Sciatic nerve (tissue), 2 donors: Measurements from ENCODE around the gene FIBCD1. TPM values are rescaled to one million over a fixed set of nuclear protein-coding genes. Genes with fewer than 3 reads are reported as not detected.

ENCODE experiments used
- ATAC-seq: fragments of 200-7000 bp; cut with Tn5 transposase; one replicate; pipeline ENCODE4 v1.9.1; 2020; ENCODE audit warnings: mild to moderate bottlenecking, moderate library complexity
- DNase-seq: peaks from one replicate; pipeline ENCODE4 v3.0.0-alpha.2; 2020; ENCODE audit warnings: low spot score
- intact Hi-C: fragments of 100-400 bp; cut with DNase I; formaldehyde crosslinking; loops from one replicate; pipeline ENCODE4 v1.14.2; 2022
- total RNA-seq: library from RNA; stranded (reverse); fragmentation: NEBNext Ultra II Directional; extraction: Animal tissue kit (Norgen Biotek cat#: 25700); gene quantifications from one replicate; pipeline ENCODE4 v1.2.1, GENCODE V29; 2021
- donor health status: DM: no; HTN: no; CAD: no.
- donor health status: DM: no; HTN: no; CAD: no.

FIBCD1 gene
- total RNA-seq, 1 donor from 2014 or later: not detected

- DNase-seq (no peak), ATAC-seq (no peak)
- intact Hi-C loops: no loop called here
These were observed 58.3 kb downstream of the FIBCD1 start for GRCh38 chr9:130880599-130881220.

- intact Hi-C loops: no loop called here
- ATAC-seq (no peak), DNase-seq (no peak)
These were observed 59.1 kb downstream of the FIBCD1 start for GRCh38 chr9:130879863-130880411.

- ATAC-seq: no peak
- intact Hi-C loops: no loop called here
- no peak for DNase-seq
These were observed 60.8 kb downstream of the FIBCD1 start for GRCh38 chr9:130878295-130878694.

- intact Hi-C loops: no loop called here
- no peak for DNase-seq
- no peak for ATAC-seq
These were observed 61.7 kb downstream of the FIBCD1 start for GRCh38 chr9:130877300-130877699.

GRCh38 chr9:130874783-130875182 is 64.3 kb downstream of the FIBCD1 start:
- intact Hi-C loops: no loop called here
- ATAC-seq: no peak
- DNase-seq: no peak

GRCh38 chr9:130873966-130874365 is 65.1 kb downstream of the FIBCD1 start:
- no peak for DNase-seq
- intact Hi-C loops: no loop called here
- ATAC-seq: no peak

GRCh38 chr9:130872912-130873503 is 66.0 kb downstream of the FIBCD1 start:
- DNase-seq: no peak
- intact Hi-C loops: no loop called here
- ATAC-seq: peak; percentile 46

- ATAC-seq: no peak
- intact Hi-C loops: no loop called here
- no peak for DNase-seq
These were observed 66.5 kb downstream of the FIBCD1 start for GRCh38 chr9:130872508-130872907.

GRCh38 chr9:130872093-130872492 is 67.0 kb downstream of the FIBCD1 start:
- DNase-seq: no peak
- no peak for ATAC-seq

GRCh38 chr9:130871395-130872062 is 67.5 kb downstream of the FIBCD1 start:
- DNase-seq: no peak
- intact Hi-C loops: no loop called here
- ATAC-seq: no peak

More at GRCh38 chr9:130872093-130872492, 67.0 kb downstream of the FIBCD1 start:
- intact Hi-C loops: no loop called here

- DNase-seq (no peak), ATAC-seq (no peak)
- intact Hi-C loops: no loop called here
These were observed 68.3 kb downstream of the FIBCD1 start for GRCh38 chr9:130870491-130871381.

GRCh38 chr9:130869250-130869649 is 69.8 kb downstream of the FIBCD1 start:
- DNase-seq (no peak), ATAC-seq (peak; percentile 34)
- intact Hi-C loops: no loop called here

GRCh38 chr9:130868230-130868629 is 70.8 kb downstream of the FIBCD1 start:
- ATAC-seq: no peak
- DNase-seq: no peak
- intact Hi-C loops: no loop called here

GRCh38 chr9:130867556-130867955 is 71.5 kb downstream of the FIBCD1 start:
- DNase-seq (no peak), ATAC-seq (no peak)
- intact Hi-C loops: no loop called here

- intact Hi-C loops: no loop called here
- ATAC-seq (peak; percentile 56), DNase-seq (peak; percentile 78)
These were observed 72.5 kb downstream of the FIBCD1 start for GRCh38 chr9:130866474-130866965.

- ATAC-seq: no peak
- peak; percentile 2 for DNase-seq
- intact Hi-C loops: no loop called here
These were observed 73.1 kb downstream of the FIBCD1 start for GRCh38 chr9:130865921-130866320.

GRCh38 chr9:130864541-130864940 is 74.5 kb downstream of the FIBCD1 start:
- ATAC-seq: no peak
- intact Hi-C loops: loop anchor here (5.0 kb wide), 2 partner anchors 92 to 157 kb away; no protein-coding TSS in a partner anchor
- peak; percentile 51 for DNase-seq

- intact Hi-C loops: loop anchor here (5.0 kb wide), 2 partner anchors 90 to 155 kb away; no protein-coding TSS in a partner anchor
- no peak for ATAC-seq
These were observed 76.3 kb downstream of the FIBCD1 start for GRCh38 chr9:130862747-130863146.

GRCh38 chr9:130862217-130862616 is 76.8 kb downstream of the FIBCD1 start:
- ATAC-seq (no peak), DNase-seq (peak; percentile 43)
- intact Hi-C loops: loop anchor here (5.0 kb wide), 2 partner anchors 90 to 155 kb away; no protein-coding TSS in a partner anchor

More at GRCh38 chr9:130862747-130863146, 76.3 kb downstream of the FIBCD1 start:
- peak; percentile 63 for DNase-seq
